Naive B cell (primary cell): ENCODE results near the gene RNF114. TPM values are rescaled to one million over a fixed set of nuclear protein-coding genes. Genes with fewer than 3 reads are reported as not detected.
A peak's percentile ranks its signal among the peaks of the same experiment; 100 is the strongest.
"Not testable (repeated sequence)": the region's sequence is repeated elsewhere in the genome, so short reads cannot be mapped to it uniquely, and the experiment has no call there.

ENCODE experiments used
- ATAC-seq, 2 donors: fragments of 150-1000 bp; cut with Tn5 transposase; 2 replicates each; pipeline ENCODE4 v1.10.0; 2021; ENCODE audit warnings: low read depth in 2 of 2, mild to moderate bottlenecking in 2 of 2, moderate library complexity in 2 of 2
- DNase-seq: peaks from one replicate; pipeline ENCODE4 v3.0.0; 2022
- H3K27ac Mint-ChIP-seq, 6 donors: one replicate each; pipeline ENCODE4 v1.8.0; 2020 to 2022; ENCODE audit warnings: mild to moderate bottlenecking in 6 of 6, mixed read lengths in 6 of 6, moderate library complexity in 5 of 6, inconsistent platforms in 2 of 6
- H3K27me3 Mint-ChIP-seq, 3 donors: one replicate each; pipeline ENCODE4 v1.8.0; 2021 to 2022; ENCODE audit warnings: mixed read lengths in 3 of 3, mild to moderate bottlenecking in 1 of 3
- H3K36me3 Mint-ChIP-seq, 2 donors: one replicate each; pipeline ENCODE4 v1.8.0; 2020 to 2022; ENCODE audit warnings: mixed read lengths in 2 of 2, inconsistent platforms in 1 of 2, mild to moderate bottlenecking in 1 of 2
- H3K4me1 Mint-ChIP-seq, 3 donors: one replicate each; pipeline ENCODE4 v1.8.0; 2020 to 2022; ENCODE audit warnings: mixed read lengths in 3 of 3, inconsistent platforms in 1 of 3, mild to moderate bottlenecking in 1 of 3, moderate library complexity in 1 of 3
- H3K4me3 Mint-ChIP-seq, 8 donors: one replicate each; pipeline ENCODE4 v1.8.0; 2020 to 2022; ENCODE audit warnings: mild to moderate bottlenecking in 8 of 8, mixed read lengths in 8 of 8, moderate library complexity in 8 of 8, inconsistent platforms in 2 of 8
- H3K9me3 Mint-ChIP-seq, 7 donors: one replicate each; pipeline ENCODE4 v1.8.0; 2020 to 2022; ENCODE audit warnings: mixed read lengths in 7 of 7, mild to moderate bottlenecking in 5 of 7, inconsistent platforms in 2 of 7, moderate library complexity in 1 of 7
- polyA plus RNA-seq, 6 donors: library from polyadenylated mRNA; unstranded; fragments of 300-500 nt; fragmentation: Illumina TruSeq; gene quantifications; one replicate each; pipeline ENCODE4 v1.2.3, GENCODE V29; 2021; ENCODE audit warnings: low read depth in 6 of 6

RNF114 gene
- polyA plus RNA-seq, 6 donors from 2014 or later, result 96.6 to 137 (median 122) TPM

- ATAC-seq, result peak; percentile 100
- Mint-ChIP-seq H3K4me1 (peaks cover 8 to 22% (median 20%) of the 10 kb centered on the region in 3 donors), H3K9me3 (no peaks in the 10 kb centered on the region), H3K4me3 (peak overlapping the region in 3 of 8 donors; percentile 20 to 54 (median 53)), H3K27ac (peak overlapping the region in 4 of 6 donors; percentile 64 to 80 (median 75)), H3K36me3 (no peaks in the 10 kb centered on the region), H3K27me3 (peaks cover 0 to 5% (median 0%) of the 10 kb centered on the region in 3 donors)
- peak; percentile 69 for DNase-seq
These were observed 63.1 kb downstream of the RNF114 start for GRCh38 chr20:49999329-49999728.

DNA sequence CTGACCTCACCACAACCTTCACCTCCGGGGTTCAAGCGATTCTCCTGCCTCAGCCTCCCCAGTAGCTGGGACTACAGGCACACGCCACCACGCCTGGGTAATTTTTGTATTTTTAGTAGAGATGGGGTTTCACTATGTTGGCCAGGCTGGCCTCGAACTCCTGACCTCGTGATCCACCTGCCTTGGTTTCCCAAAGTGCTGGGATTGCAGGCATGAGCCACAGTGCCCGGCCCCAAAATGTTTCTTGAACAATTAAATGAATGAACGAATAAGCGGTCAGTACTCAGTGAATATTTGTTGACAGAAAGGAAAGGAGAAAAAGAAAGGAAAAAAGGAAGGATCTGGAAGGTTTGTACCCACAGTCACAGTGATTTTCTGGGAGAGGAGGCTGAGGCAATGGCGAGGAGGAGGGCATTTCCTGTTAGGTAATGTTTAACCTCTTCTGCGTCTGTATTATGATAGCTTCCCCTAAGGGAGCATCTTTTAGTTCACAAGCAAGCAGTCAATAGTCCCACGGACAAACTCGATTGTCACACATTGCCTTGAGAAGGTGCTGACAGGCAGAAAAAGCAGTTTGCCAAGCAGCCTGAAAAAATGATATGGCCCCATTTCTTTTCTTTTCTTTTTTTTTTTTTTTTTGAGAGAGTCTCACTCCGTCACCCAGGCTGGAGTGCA is 64.5 kb downstream of the RNF114 start:
- not testable (repeated sequence) for H3K36me3 Mint-ChIP-seq, H3K9me3 Mint-ChIP-seq, H3K4me3 Mint-ChIP-seq, ATAC-seq, DNase-seq
- H3K27me3 Mint-ChIP-seq, result peaks cover 4 to 13% (median 8%) of the 10 kb centered on the region in 3 donors
- H3K27ac Mint-ChIP-seq, result peak overlapping the region in 1 of 6 donors; percentile 33
- H3K4me1 Mint-ChIP-seq, result peaks cover 15 to 29% (median 21%) of the 10 kb centered on the region in 3 donors

GRCh38 chr20:50001784-50002311 is 65.7 kb downstream of the RNF114 start:
- Mint-ChIP-seq H3K36me3 (no peaks in the 10 kb centered on the region), H3K4me1 (peaks cover 18 to 30% (median 22%) of the 10 kb centered on the region in 3 donors), H3K9me3 (no peaks in the 10 kb centered on the region), H3K27ac (no peak overlapping the region), H3K27me3 (peaks cover 4 to 15% (median 11%) of the 10 kb centered on the region in 3 donors), H3K4me3 (no peak overlapping the region)
- DNase-seq, result no peak
- ATAC-seq, result no peak

- no peak for ATAC-seq
- Mint-ChIP-seq H3K9me3 (no peaks in the 10 kb centered on the region), H3K27me3 (peaks cover 8 to 23% (median 11%) of the 10 kb centered on the region in 3 donors), H3K36me3 (no peaks in the 10 kb centered on the region), H3K4me1 (peaks cover 18 to 26% (median 22%) of the 10 kb centered on the region in 3 donors), H3K27ac (no peak overlapping the region), H3K4me3 (no peak overlapping the region)
- DNase-seq, result no peak
These were observed 67.1 kb downstream of the RNF114 start for GRCh38 chr20:50003253-50003656.

Other genes with a start within 250 kb of the RNF114 start
- under 1 TPM in 5 of 6 donors, not detected in 1; 0.60 to 0.87 (median 0.71) TPM for gene B4GALT5, start 222.5 kb upstream of the RNF114 start, polyA plus RNA-seq
- 10 to 100 TPM in 3 of 6 donors, 1 to 10 TPM in 3; 6.4 to 14.2 (median 10.7) TPM for gene SLC9A8, start 123.6 kb upstream of the RNF114 start, polyA plus RNA-seq
- gene SPATA2, start 20.9 kb upstream of the RNF114 start, polyA plus RNA-seq, result 1 to 10 TPM; 4.0 to 8.5 (median 4.7) TPM
- gene SNAI1, start 46.6 kb downstream of the RNF114 start, polyA plus RNA-seq, result 1 to 10 TPM in 1 of 6 donors, under 1 TPM in 4, not detected in 1; 0.36 to 1.8 (median 0.73) TPM
- gene UBE2V1, start 176.8 kb downstream of the RNF114 start, polyA plus RNA-seq, result 100 to 1,000 TPM in 5 of 6 donors, 10 to 100 TPM in 1; 99.3 to 153 (median 113) TPM
- 10 to 100 TPM; 14.1 to 22.6 (median 16.9) TPM for gene PEDS1, start 217.3 kb downstream of the RNF114 start, polyA plus RNA-seq